NCI-H510A treated with DMSO at 0.1 percent for 48 hours (cell line): ENCODE data around the gene WIZ.
A peak's percentile ranks its signal among the peaks of the same experiment; 100 is the strongest.

Experiments used
- DNase-seq: peaks from one replicate; lab custom pipeline; 2025; lab: John Stamatoyannopoulos, UW

WIZ gene

GRCh38 chr19:15430526-15431120 lies 19.1 kb downstream of the WIZ start:
- DNase-seq, result no peak

- DNase-seq, result no peak
These were observed 19.8 kb downstream of the WIZ start for GRCh38 chr19:15429825-15430467.

- DNase-seq, result no peak
These were observed 20.6 kb downstream of the WIZ start for GRCh38 chr19:15428956-15429824.

GRCh38 chr19:15427991-15428471 lies 21.7 kb downstream of the WIZ start:
- no peak for DNase-seq

DNA sequence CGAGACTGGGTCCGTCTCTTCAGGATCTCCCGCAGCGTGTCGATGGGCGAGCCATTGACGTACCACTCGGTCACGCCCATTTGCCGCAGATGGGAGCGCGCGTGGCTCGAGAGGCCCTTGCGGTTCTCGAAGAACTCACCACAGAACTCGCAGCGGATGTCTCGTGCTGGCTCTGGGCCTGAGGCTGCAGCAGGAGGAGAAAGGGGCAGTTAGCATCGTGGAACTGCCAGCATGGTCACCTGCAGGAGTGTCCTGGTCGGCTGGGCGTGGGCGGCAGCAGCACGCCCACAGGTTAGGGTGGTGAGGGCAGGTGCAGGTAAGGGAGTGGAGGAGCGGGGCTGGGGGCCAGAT lies 22.4 kb downstream of the WIZ start:
- no peak for DNase-seq

DNA sequence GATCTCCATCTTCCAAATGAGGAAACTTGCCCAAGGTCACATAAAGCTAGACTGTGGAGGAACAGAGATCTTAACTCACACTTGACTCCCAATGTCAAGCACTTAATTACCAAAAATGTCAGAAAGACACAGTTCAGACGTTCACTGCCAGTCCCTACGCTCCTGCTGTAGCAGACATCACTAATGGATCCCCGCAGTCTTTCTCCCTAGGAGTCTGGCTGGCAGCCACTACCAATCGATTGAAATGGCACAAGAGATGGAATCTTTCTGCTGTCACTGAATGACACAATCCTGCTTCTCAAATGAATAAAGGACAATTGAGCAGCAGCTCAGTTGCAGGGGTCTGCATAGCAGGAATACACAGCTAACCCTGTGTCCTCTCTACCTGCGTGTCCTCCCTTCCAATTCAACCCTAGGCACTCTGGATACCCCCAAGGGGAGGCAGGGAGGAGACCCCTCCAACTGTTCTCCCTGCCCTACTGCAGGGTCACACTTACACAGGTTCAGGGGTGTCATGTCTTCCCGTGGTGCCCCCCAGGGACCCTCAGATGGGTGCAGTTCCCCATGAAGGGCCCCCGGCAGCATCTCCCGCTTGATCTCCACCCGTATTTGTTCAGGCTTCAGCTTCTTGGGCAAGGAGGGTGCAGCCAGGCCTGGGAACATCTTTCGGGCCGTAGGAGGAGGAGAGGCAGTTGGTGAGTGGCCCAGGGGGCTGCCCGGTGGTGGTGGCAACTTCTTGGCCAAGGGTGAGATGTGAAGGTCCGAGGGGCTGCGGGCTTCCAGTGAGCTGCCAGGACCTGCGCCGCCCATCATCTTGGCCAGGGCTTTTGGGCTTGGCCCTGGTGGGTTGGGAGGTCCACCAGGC lies 23.0 kb downstream of the WIZ start:
- DNase-seq, result no peak

- DNase-seq, result no peak
These were observed 24.3 kb downstream of the WIZ start for GRCh38 chr19:15425321-15425950.

DNA sequence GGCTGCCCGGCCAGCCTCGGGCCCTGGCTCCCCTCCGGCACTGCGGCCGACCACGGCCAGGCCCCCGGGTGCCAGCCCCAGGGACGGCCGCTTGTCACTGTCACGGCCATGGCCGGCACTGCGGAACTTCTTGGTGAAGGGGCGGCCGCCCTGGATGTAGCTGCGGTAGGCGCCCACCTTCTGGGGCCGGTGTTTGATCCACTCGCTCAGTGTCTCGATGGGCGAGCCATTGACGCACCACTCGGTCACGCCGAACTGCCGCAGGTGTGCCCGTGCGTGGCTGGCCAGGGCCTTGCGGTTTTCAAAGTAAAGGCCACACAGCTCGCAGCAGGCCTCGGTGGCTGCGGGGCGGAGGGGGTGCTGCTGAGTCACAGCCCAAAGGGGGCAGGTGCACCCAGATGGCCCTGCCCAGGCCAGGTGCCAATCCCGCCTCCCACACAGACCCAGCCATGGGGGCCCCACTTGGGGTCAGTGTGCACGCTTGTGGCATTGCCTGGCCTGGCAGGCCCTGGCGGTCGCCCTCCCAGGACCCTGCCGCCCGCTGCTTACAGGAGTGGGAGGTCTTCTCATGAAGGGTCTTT lies 25.0 kb downstream of the WIZ start:
- DNase-seq, result no peak

- no peak for DNase-seq
These were observed 25.6 kb downstream of the WIZ start for GRCh38 chr19:15424121-15424520.

- no peak for DNase-seq
These were observed 26.6 kb downstream of the WIZ start for GRCh38 chr19:15423130-15423529.

DNA sequence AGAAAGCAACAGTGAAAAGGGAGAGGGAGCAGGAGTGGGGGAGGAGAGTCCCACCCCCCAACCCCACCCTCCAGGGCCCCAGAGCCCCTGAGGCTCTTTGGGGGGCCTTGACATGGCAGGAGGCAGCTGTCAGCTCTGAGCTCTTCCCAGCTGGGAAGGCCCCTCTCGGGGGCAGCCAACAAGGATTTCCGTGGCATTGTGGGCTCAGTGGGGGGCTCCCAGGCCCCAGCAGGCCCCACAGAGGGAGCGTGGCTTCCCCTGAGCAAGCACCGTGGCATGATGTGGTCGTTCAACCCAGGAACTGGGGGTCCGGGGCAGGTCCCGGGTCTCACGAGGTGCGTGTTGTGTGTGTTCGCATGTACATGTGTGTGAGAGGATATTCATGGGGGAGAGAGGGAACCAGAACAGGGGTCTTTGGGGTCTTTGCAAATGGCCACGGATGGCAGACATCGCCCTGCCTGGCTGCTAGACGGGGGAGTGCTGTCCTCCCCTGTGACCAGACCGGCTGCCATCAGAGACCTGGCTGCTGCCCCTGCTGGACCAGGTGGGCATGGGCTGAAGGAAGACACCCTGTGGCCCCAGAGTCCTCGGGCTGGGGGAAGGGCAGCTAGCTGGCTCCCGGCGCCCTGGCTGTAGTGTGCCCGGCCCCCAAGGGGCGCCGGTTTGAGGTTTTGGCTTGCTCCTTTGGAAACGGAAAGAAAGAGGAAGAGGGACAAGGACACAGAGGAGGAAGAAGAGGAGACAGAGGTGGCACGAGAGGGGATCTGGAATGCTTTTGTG lies 27.3 kb downstream of the WIZ start:
- no peak for DNase-seq

- DNase-seq, result no peak
These were observed 28.0 kb downstream of the WIZ start for GRCh38 chr19:15421721-15422260.

GRCh38 chr19:15421136-15421695 lies 28.5 kb downstream of the WIZ start:
- no peak for DNase-seq

- DNase-seq, result peak; percentile 44
These were observed 30.2 kb downstream of the WIZ start for GRCh38 chr19:15419413-15420025.

DNA sequence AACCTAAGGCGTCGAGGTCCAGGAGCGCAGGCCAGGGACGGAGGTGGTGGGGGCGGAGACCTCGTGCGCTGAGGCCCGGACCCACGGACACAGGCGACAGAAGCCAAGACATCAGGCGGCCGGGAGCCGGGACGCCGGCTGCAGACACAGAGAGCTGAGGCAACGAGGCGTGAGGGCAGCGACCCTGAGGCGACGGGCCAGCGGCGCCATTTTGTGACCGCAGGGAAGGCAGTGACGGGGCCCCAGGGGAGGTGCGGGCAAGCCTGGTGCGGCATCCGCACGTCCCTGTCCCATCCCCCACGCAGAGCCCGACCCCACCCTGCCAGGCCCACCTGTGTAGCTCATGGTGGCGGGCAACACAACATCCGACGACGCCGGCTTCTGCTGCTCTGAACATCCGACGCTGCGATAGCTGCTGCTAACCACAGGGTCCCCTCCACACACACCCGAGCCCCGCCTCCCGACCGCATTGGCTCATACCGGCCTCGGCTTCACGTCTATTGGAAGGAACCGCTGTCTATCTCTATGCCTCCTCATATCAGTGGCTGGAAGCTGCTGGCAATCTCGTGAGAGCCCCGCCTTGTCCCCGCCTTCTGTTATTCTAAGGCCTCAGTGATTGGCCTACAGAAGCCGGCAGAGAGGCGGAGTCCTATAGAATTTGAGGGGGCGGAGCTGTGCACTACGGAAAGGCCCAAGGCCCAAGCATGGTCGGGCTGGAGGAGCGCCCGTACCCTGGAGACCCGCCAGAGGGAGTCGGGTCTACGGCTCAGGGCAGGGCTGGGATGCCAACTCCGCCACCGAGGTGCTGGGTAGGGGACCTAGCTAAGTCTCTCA lies 31.0 kb downstream of the WIZ start, which contains the start of gene AKAP8L:
AKAP8L (minus strand) TSS at position 410 of the 834 bp plus-strand sequence; CDS start at position 345, 65 bp downstream.
- DNase-seq, result peak; percentile 99

DNA sequence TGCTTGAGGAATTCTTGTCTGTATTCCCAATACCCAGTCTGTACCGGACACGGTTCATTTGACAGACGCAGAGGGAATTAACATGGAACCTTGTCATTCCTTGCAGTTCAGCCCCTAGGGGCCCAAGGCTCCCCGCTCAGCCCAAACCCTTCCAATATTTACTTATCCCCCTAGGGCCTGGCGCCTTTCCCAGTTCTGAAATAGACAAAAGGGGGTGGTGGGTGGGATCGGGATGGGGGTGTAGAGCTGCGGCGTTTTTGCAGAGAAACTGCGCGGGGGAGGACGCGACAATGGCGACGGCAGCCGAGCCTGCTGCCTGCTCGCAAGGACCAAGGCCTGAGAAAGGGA lies 31.6 kb downstream of the WIZ start:
- DNase-seq, result no peak

DNA sequence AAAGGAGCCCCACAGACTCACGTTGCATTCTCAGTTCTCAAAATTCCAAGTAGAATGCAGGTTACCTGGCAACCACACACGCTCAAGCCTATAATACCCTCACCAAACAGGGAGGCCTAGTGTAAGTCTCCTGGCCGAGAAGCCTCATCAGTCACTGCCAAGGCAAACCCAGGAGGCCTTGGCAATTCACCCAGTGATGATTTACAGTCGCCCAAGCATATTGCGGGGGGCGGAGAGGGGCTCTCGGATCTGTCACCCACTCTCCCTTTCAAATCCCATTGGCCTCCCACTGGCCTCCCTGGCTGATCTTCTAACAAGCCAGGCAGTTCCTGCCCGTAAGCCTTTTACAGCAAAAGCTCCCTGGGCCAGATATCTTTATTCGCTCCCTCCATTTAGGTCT lies 32.1 kb downstream of the WIZ start:
- no peak for DNase-seq

GRCh38 chr19:15412832-15413231 lies 36.9 kb downstream of the WIZ start:
- DNase-seq, result no peak
